MCF 10A (cell line): ENCODE data around the gene PPM1E. TPM values are rescaled to one million over a fixed set of nuclear protein-coding genes. Genes with fewer than 3 reads are reported as not detected.

Source experiments
- BruUV-seq: library from RNA; stranded (reverse); fragments of 400-500 nt; replicated peaks from 2 replicates; lab custom pipeline; 2021; lab: Mats Ljungman, UMichigan
- CTCF ChIA-PET: fragments of 300-600 bp; sonication (Branson Sonifier 250); formaldehyde crosslinking; extraction: SDS; loops from one replicate; lab custom pipeline; 2021; ENCODE audit warnings: antibody characterized with exemption, inconsistent platforms; lab: Yijun Ruan, JAX
- POLR2A ChIA-PET: fragments of 300-600, 350-650 bp; sonication (Branson Sonifier 250); formaldehyde crosslinking; extraction: SDS; loops from one replicate; lab custom pipeline; 2020; ENCODE audit warnings: antibody characterized with exemption, inconsistent platforms; lab: Yijun Ruan, JAX
- DNase-seq: peaks from one replicate; pipeline ENCODE4 v3.0.0-alpha.2; 2018; ENCODE audit not compliant: unreplicated experiment
- H3K27ac Mint-ChIP-seq: one replicate; pipeline ENCODE4 v1.8.0; 2022; ENCODE audit warnings: mild to moderate bottlenecking, low read depth, mixed read lengths; ENCODE audit not compliant: unreplicated experiment
- H3K27me3 Mint-ChIP-seq: one replicate; pipeline ENCODE4 v1.8.0; 2022; ENCODE audit warnings: mixed read lengths; ENCODE audit not compliant: insufficient read depth, unreplicated experiment
- H3K36me3 Mint-ChIP-seq: one replicate; pipeline ENCODE4 v1.8.0; 2022; ENCODE audit warnings: mild to moderate bottlenecking, moderate library complexity, mixed read lengths; ENCODE audit not compliant: insufficient read depth, unreplicated experiment
- H3K4me1 Mint-ChIP-seq: one replicate; pipeline ENCODE4 v1.8.0; 2022; ENCODE audit warnings: mixed read lengths; ENCODE audit not compliant: insufficient read depth, unreplicated experiment
- H3K4me3 Mint-ChIP-seq: one replicate; pipeline ENCODE4 v1.8.0; 2022; ENCODE audit warnings: mild to moderate bottlenecking, moderate library complexity, mixed read lengths; ENCODE audit not compliant: unreplicated experiment
- H3K9me3 Mint-ChIP-seq: one replicate; pipeline ENCODE4 v1.8.0; 2022; ENCODE audit warnings: mixed read lengths; ENCODE audit not compliant: unreplicated experiment
- intact Hi-C: fragments of 100-400 bp; cut with micrococcal nuclease; formaldehyde crosslinking; loops from 2 replicates; pipeline ENCODE4 v1.14.1; 2022
- total RNA-seq: library from RNA; stranded (reverse); gene quantifications from 2 replicates; pipeline ENCODE4 v1.2.3, GENCODE V29; 2022
- TF ChIP-seq, protein P1 (sequence below): fragments of 200-600 bp; IDR thresholded peaks from one replicate; pipeline ENCODE4 v1.8.0; 2022; ENCODE audit warnings: antibody characterized with exemption, mild to moderate bottlenecking; ENCODE audit not compliant: unreplicated experiment

Gene PPM1E
- total RNA-seq, 1 experiment from 2014 or later, result 0.65 TPM

DNA sequence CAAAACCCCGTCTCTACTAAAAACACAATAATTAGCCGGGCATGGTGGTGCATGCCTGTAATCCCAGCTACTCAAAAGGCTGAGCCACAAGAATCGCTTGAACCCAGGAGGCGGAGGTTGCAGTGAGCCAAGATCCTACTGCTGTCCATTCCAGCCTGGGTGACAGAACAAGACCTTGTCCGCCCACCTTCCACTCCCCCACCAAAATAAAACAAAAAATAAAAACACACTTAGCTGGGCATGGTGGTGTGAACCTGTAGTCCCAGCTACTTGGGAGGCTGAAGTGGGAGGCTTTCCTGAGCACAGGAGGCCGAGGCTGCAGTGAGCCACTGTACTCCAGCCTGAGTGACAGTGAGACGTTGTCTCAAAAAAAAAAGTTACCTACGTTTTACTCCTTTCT lies 3.2 kb downstream of the PPM1E start:
- intact Hi-C loops, result no loop called here
- ChIA-PET CTCF (no interaction called here), POLR2A (interaction anchor here (0.5 kb wide), 1 partner anchor 27 kb away, joined by 3 read pairs; no protein-coding TSS in a partner anchor)
- H3K4me1 Mint-ChIP-seq, result peaks cover 7% of the 10 kb centered on the region
- no peak overlapping the region for H3K4me3 Mint-ChIP-seq
- no peak overlapping the region for H3K27ac Mint-ChIP-seq
- DNase-seq, result no peak
- no peaks in the 10 kb centered on the region for H3K9me3 Mint-ChIP-seq
- H3K36me3 Mint-ChIP-seq, result no peaks in the 10 kb centered on the region
- peaks cover 59% of the 10 kb centered on the region for H3K27me3 Mint-ChIP-seq
- TF ChIP-seq, protein P1, sequence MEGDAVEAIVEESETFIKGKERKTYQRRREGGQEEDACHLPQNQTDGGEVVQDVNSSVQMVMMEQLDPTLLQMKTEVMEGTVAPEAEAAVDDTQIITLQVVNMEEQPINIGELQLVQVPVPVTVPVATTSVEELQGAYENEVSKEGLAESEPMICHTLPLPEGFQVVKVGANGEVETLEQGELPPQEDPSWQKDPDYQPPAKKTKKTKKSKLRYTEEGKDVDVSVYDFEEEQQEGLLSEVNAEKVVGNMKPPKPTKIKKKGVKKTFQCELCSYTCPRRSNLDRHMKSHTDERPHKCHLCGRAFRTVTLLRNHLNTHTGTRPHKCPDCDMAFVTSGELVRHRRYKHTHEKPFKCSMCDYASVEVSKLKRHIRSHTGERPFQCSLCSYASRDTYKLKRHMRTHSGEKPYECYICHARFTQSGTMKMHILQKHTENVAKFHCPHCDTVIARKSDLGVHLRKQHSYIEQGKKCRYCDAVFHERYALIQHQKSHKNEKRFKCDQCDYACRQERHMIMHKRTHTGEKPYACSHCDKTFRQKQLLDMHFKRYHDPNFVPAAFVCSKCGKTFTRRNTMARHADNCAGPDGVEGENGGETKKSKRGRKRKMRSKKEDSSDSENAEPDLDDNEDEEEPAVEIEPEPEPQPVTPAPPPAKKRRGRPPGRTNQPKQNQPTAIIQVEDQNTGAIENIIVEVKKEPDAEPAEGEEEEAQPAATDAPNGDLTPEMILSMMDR, result no peak
- no TSS peak for BruUV-seq

DNA sequence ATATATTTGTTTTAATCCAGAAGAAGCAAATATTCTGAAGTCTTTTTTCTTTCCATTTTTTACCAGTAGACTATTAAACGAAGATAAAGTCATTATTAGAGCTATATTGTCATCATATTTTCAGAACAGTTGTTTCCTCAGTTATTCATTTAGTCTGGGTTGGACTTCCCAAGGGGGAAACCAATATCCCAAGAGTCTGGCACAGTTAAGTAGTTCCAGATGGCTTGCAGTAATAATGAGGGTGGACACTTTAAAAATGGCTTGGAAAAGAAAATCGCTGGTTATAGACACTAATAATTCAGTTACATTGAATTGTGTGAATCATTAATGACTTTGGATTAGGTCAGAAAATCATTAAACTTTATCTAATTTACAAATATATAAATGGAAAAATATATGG lies 3.9 kb downstream of the PPM1E start:
- CTCF ChIA-PET, result interaction anchor here (0.5 to 0.6 kb wide), 2 partner anchors 15 to 246 kb away, joined by 3 to 4 read pairs; no protein-coding TSS in a partner anchor
- Mint-ChIP-seq H3K9me3 (no peaks in the 10 kb centered on the region), H3K27ac (no peak overlapping the region), H3K36me3 (no peaks in the 10 kb centered on the region), H3K4me1 (peaks cover 7% of the 10 kb centered on the region), H3K27me3 (peaks cover 59% of the 10 kb centered on the region), H3K4me3 (no peak overlapping the region)
- no peak for DNase-seq
- BruUV-seq, result no TSS peak
- intact Hi-C loops, result no loop called here
- TF ChIP-seq, protein P1, result no peak
- POLR2A ChIA-PET, result interaction anchor here (0.5 to 1.0 kb wide), 2 partner anchors 10 to 27 kb away, joined by 3 read pairs; no protein-coding TSS in a partner anchor

DNA sequence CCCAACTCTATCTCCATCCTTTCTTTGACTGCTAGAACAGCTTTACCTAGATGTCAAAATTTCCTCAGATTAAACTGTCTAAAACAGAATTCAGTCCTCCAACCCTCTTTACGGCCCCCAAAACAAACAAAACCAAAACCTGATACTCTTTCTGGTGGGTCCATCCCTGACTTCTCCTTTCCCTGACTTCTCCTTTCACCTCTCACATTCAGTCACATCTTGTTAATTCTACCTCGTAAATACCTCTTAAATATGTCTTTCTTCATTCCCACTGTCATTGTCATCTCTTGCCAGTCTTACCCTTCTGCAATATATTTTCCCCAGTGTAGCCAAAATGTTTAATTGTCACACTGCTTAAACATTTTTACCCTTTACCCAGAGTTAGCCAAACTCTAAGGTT lies 4.6 kb downstream of the PPM1E start:
- H3K4me1 Mint-ChIP-seq, result peaks cover 7% of the 10 kb centered on the region
- intact Hi-C loops, result no loop called here
- no peak for DNase-seq
- no peaks in the 10 kb centered on the region for H3K36me3 Mint-ChIP-seq
- ChIA-PET POLR2A (interaction anchor here (1.0 kb wide), 1 partner anchor 9 kb away, joined by 3 read pairs; no protein-coding TSS in a partner anchor), CTCF (no interaction called here)
- H3K4me3 Mint-ChIP-seq, result no peak overlapping the region
- TF ChIP-seq, protein P1, result no peak
- no peak overlapping the region for H3K27ac Mint-ChIP-seq
- no TSS peak for BruUV-seq
- H3K27me3 Mint-ChIP-seq, result peaks cover 54% of the 10 kb centered on the region
- H3K9me3 Mint-ChIP-seq, result no peaks in the 10 kb centered on the region

DNA sequence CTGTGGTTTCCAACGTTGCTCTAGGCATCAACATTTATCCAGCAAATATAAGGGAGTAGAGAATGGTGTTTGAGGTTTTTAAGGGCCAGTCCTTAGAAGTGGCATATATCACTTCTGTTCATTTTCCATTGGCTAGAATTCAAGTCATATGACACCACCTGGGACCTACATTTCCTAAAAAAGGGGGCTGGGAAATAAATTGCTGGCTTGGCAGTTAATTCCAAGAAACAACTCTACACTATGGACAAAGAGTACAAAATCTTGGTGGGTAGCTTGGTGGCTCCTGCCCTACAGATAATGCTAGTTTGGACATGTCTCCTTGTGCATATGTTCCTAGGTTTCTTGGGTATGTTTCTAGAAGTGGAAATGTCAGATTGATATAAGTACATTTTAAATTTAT lies 7.6 kb downstream of the PPM1E start:
- Mint-ChIP-seq H3K4me3 (no peak overlapping the region), H3K9me3 (no peaks in the 10 kb centered on the region), H3K4me1 (no peaks in the 10 kb centered on the region), H3K27me3 (peaks cover 34% of the 10 kb centered on the region), H3K36me3 (no peaks in the 10 kb centered on the region), H3K27ac (no peak overlapping the region)
- TF ChIP-seq, protein P1, result no peak
- POLR2A ChIA-PET, result no interaction called here
- no TSS peak for BruUV-seq
- intact Hi-C loops, result no loop called here
- no peak for DNase-seq
- CTCF ChIA-PET, result interaction anchor here (0.6 kb wide), 1 partner anchor 163 kb away, joined by 4 read pairs; no protein-coding TSS in a partner anchor
